WTC11 (cell line): ENCODE data around the gene KLF7. TPM values are rescaled to one million over a fixed set of nuclear protein-coding genes. Genes with fewer than 3 reads are reported as not detected.
A peak's percentile ranks its signal among the peaks of the same experiment; 100 is the strongest.

Experiments used
- ATF1 ChIP-seq: sonication (generic); formaldehyde crosslinking; IDR thresholded peaks from 2 replicates; pipeline ENCODE4 v1.8.1; 2023; ENCODE audit warnings: mild to moderate bottlenecking, moderate library complexity, missing genetic modification reagents
- ATF6 ChIP-seq: sonication (generic); formaldehyde crosslinking; IDR thresholded peaks from 2 replicates; pipeline ENCODE4 v1.8.1; 2023; ENCODE audit warnings: mild to moderate bottlenecking, missing genetic modification reagents
- MXD4 ChIP-seq: fragments of 250-450 bp; sonication (Bioruptor Pico); IDR thresholded peaks from 2 replicates; pipeline ENCODE4 v1.8.0; 2021; ENCODE audit warnings: mild to moderate bottlenecking, moderate library complexity, borderline replicate concordance
- NFE2L1 ChIP-seq: sonication (generic); formaldehyde crosslinking; IDR thresholded peaks from 2 replicates; pipeline ENCODE4 v1.8.1; 2023; ENCODE audit warnings: missing genetic modification reagents
- NR2C2 ChIP-seq: sonication (generic); formaldehyde crosslinking; IDR thresholded peaks from 2 replicates; pipeline ENCODE4 v1.8.0; 2022; ENCODE audit warnings: mild to moderate bottlenecking, missing genetic modification reagents
- TCF7 ChIP-seq: sonication (generic); formaldehyde crosslinking; IDR thresholded peaks from 2 replicates; pipeline ENCODE4 v1.8.0; 2022; ENCODE audit warnings: mild to moderate bottlenecking, low read depth, missing genetic modification reagents, moderate library complexity
- TP53 ChIP-seq: sonication (generic); formaldehyde crosslinking; IDR thresholded peaks from 2 replicates; pipeline ENCODE4 v1.8.1; 2023; ENCODE audit warnings: mild to moderate bottlenecking, missing genetic modification reagents
- ZBTB21 ChIP-seq: sonication (generic); formaldehyde crosslinking; IDR thresholded peaks from 2 replicates; pipeline ENCODE4 v1.8.1; 2023; ENCODE audit warnings: mild to moderate bottlenecking, missing genetic modification reagents, borderline replicate concordance
- ZNF121 ChIP-seq: sonication (generic); formaldehyde crosslinking; IDR thresholded peaks from 2 replicates; pipeline ENCODE4 v1.8.0; 2023; ENCODE audit warnings: missing genetic modification reagents
- ZNF263 ChIP-seq: sonication (generic); formaldehyde crosslinking; IDR thresholded peaks from 2 replicates; pipeline ENCODE4 v1.8.1; 2022; ENCODE audit warnings: low read depth, mild to moderate bottlenecking, moderate library complexity, missing genetic modification reagents
- ZNF281 ChIP-seq: sonication (generic); formaldehyde crosslinking; IDR thresholded peaks from 2 replicates; pipeline ENCODE4 v1.8.0; 2023; ENCODE audit warnings: mild to moderate bottlenecking, missing genetic modification reagents
- ZNF423 ChIP-seq: fragments of 250-450 bp; sonication (Bioruptor Pico); IDR thresholded peaks from 2 replicates; pipeline ENCODE4 v2.1.2; 2022; ENCODE audit warnings: mild to moderate bottlenecking, moderate library complexity
- ZNF671 ChIP-seq: fragments of 250-450 bp; sonication (Bioruptor Pico); IDR thresholded peaks from 2 replicates; pipeline ENCODE4 v1.8.0; 2021; ENCODE audit warnings: mild to moderate bottlenecking
- total RNA-seq: library from RNA; stranded (reverse); gene quantifications from 3 replicates; pipeline ENCODE4 v1.2.3, GENCODE V29; 2021
- TF ChIP-seq, protein P1 (sequence below): sonication (generic); formaldehyde crosslinking; IDR thresholded peaks from 2 replicates; pipeline ENCODE4 v1.8.0; 2022; ENCODE audit warnings: mild to moderate bottlenecking, missing genetic modification reagents
- TF ChIP-seq, protein P2 (sequence below): sonication (generic); formaldehyde crosslinking; IDR thresholded peaks from 2 replicates; pipeline ENCODE4 v1.8.0; 2023; ENCODE audit warnings: missing genetic modification reagents, mild to moderate bottlenecking, borderline replicate concordance
- TF ChIP-seq, protein P3 (sequence below): fragments of 250-450 bp; sonication (Bioruptor Pico); IDR thresholded peaks from 2 replicates; pipeline ENCODE4 v1.9.0; 2021; ENCODE audit warnings: mild to moderate bottlenecking
- TF ChIP-seq, protein P4 (sequence below): sonication (generic); formaldehyde crosslinking; IDR thresholded peaks from 2 replicates; pipeline ENCODE4 v1.8.0; 2022; ENCODE audit warnings: missing genetic modification reagents

KLF7 gene
- total RNA-seq, 1 experiment from 2014 or later = 25.4 TPM

GRCh38 chr2:207166349-207167098 is 776 bp upstream of the KLF7 start (continued):
- TF ChIP-seq ZNF281 (no peak), MXD4 (no peak), ATF6 (no peak), TCF7 (CRISPR knock-in tag) (0 out of 2 replicates have a peak, but pooled peaks have one; percentile 54), ZNF423 (CRISPR knock-in tag) (peak; percentile 62), NR2C2 (CRISPR knock-in tag) (no peak), ZNF263 (CRISPR knock-in tag) (no peak), ZNF671 (CRISPR knock-in tag) (peak; percentile 84), NFE2L1 (0 out of 2 replicates have a peak, but pooled peaks have one; percentile 58), TP53 (no peak), ZNF121 (CRISPR knock-in tag) (no peak), ATF1 (CRISPR knock-in tag) (peak; percentile 78; the same call in 1 of the 2 replicates), ZBTB21 (CRISPR knock-in tag) (peak; percentile 23; the same call in 1 of the 2 replicates)
- TF ChIP-seq, protein P1, sequence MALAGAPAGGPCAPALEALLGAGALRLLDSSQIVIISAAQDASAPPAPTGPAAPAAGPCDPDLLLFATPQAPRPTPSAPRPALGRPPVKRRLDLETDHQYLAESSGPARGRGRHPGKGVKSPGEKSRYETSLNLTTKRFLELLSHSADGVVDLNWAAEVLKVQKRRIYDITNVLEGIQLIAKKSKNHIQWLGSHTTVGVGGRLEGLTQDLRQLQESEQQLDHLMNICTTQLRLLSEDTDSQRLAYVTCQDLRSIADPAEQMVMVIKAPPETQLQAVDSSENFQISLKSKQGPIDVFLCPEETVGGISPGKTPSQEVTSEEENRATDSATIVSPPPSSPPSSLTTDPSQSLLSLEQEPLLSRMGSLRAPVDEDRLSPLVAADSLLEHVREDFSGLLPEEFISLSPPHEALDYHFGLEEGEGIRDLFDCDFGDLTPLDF (CRISPR knock-in tag) = no peak
- TF ChIP-seq, protein P2, sequence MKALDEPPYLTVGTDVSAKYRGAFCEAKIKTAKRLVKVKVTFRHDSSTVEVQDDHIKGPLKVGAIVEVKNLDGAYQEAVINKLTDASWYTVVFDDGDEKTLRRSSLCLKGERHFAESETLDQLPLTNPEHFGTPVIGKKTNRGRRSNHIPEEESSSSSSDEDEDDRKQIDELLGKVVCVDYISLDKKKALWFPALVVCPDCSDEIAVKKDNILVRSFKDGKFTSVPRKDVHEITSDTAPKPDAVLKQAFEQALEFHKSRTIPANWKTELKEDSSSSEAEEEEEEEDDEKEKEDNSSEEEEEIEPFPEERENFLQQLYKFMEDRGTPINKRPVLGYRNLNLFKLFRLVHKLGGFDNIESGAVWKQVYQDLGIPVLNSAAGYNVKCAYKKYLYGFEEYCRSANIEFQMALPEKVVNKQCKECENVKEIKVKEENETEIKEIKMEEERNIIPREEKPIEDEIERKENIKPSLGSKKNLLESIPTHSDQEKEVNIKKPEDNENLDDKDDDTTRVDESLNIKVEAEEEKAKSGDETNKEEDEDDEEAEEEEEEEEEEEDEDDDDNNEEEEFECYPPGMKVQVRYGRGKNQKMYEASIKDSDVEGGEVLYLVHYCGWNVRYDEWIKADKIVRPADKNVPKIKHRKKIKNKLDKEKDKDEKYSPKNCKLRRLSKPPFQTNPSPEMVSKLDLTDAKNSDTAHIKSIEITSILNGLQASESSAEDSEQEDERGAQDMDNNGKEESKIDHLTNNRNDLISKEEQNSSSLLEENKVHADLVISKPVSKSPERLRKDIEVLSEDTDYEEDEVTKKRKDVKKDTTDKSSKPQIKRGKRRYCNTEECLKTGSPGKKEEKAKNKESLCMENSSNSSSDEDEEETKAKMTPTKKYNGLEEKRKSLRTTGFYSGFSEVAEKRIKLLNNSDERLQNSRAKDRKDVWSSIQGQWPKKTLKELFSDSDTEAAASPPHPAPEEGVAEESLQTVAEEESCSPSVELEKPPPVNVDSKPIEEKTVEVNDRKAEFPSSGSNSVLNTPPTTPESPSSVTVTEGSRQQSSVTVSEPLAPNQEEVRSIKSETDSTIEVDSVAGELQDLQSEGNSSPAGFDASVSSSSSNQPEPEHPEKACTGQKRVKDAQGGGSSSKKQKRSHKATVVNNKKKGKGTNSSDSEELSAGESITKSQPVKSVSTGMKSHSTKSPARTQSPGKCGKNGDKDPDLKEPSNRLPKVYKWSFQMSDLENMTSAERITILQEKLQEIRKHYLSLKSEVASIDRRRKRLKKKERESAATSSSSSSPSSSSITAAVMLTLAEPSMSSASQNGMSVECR (CRISPR knock-in tag) = no peak; the same call in 1 of the 2 replicates
- TF ChIP-seq, protein P3, sequence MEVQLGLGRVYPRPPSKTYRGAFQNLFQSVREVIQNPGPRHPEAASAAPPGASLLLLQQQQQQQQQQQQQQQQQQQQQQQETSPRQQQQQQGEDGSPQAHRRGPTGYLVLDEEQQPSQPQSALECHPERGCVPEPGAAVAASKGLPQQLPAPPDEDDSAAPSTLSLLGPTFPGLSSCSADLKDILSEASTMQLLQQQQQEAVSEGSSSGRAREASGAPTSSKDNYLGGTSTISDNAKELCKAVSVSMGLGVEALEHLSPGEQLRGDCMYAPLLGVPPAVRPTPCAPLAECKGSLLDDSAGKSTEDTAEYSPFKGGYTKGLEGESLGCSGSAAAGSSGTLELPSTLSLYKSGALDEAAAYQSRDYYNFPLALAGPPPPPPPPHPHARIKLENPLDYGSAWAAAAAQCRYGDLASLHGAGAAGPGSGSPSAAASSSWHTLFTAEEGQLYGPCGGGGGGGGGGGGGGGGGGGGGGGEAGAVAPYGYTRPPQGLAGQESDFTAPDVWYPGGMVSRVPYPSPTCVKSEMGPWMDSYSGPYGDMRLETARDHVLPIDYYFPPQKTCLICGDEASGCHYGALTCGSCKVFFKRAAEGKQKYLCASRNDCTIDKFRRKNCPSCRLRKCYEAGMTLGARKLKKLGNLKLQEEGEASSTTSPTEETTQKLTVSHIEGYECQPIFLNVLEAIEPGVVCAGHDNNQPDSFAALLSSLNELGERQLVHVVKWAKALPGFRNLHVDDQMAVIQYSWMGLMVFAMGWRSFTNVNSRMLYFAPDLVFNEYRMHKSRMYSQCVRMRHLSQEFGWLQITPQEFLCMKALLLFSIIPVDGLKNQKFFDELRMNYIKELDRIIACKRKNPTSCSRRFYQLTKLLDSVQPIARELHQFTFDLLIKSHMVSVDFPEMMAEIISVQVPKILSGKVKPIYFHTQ (CRISPR knock-in tag) = peak; percentile 72
- TF ChIP-seq, protein P4, sequence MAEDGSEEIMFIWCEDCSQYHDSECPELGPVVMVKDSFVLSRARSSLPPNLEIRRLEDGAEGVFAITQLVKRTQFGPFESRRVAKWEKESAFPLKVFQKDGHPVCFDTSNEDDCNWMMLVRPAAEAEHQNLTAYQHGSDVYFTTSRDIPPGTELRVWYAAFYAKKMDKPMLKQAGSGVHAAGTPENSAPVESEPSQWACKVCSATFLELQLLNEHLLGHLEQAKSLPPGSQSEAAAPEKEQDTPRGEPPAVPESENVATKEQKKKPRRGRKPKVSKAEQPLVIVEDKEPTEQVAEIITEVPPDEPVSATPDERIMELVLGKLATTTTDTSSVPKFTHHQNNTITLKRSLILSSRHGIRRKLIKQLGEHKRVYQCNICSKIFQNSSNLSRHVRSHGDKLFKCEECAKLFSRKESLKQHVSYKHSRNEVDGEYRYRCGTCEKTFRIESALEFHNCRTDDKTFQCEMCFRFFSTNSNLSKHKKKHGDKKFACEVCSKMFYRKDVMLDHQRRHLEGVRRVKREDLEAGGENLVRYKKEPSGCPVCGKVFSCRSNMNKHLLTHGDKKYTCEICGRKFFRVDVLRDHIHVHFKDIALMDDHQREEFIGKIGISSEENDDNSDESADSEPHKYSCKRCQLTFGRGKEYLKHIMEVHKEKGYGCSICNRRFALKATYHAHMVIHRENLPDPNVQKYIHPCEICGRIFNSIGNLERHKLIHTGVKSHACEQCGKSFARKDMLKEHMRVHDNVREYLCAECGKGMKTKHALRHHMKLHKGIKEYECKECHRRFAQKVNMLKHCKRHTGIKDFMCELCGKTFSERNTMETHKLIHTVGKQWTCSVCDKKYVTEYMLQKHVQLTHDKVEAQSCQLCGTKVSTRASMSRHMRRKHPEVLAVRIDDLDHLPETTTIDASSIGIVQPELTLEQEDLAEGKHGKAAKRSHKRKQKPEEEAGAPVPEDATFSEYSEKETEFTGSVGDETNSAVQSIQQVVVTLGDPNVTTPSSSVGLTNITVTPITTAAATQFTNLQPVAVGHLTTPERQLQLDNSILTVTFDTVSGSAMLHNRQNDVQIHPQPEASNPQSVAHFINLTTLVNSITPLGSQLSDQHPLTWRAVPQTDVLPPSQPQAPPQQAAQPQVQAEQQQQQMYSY (CRISPR knock-in tag) = no peak
